Pancreas (tissue), 10 donors: ENCODE data around the gene GRIN3A. TPM values are rescaled to one million over a fixed set of nuclear protein-coding genes. Genes with fewer than 3 reads are reported as not detected.

ENCODE experiments used
- ATAC-seq, 4 donors: fragments of 200-7000 bp; cut with Tn5 transposase; one replicate each; pipeline versions ENCODE4 v1.8.0 to v1.9.1; 2020; ENCODE audit warnings: mild to moderate bottlenecking in 4 of 4, moderate library complexity in 4 of 4
- DNase-seq, 6 donors: peaks; one replicate each; pipeline ENCODE4 v3.0.0-alpha.2; 2020
- FAIRE-seq: peaks from 2 replicates; lab custom pipeline; 2012; peaks lifted over from hg19 to GRCh38; lab: Jason Lieb, UNC
- H3K27ac ChIP-seq, 4 donors: fragments of 200-600 bp; sonication (generic); 1 replicate in 3 of 4; 2 replicates in 1 of 4; pipeline versions ENCODE4 v1.5.0 to v1.8.0; 2020
- H3K27me3 ChIP-seq, 4 donors: fragments of 200-600 bp; one replicate each; pipeline ENCODE4 v1.8.0; 2021
- H3K36me3 ChIP-seq, 3 donors: fragments of 200-600 bp; sonication (generic) in 1 of 3; one replicate each; pipeline versions ENCODE4 v1.5.0 to v1.8.0; 2020 to 2021
- H3K4me1 ChIP-seq, 3 donors: fragments of 200-600 bp; one replicate each; pipeline ENCODE4 v1.8.0; 2021
- H3K4me3 ChIP-seq, 4 donors: fragments of 200-600 bp; sonication (generic) in 2 of 4; one replicate each; pipeline versions ENCODE4 v1.5.0 to v1.8.0; 2020 to 2021
- H3K9me3 ChIP-seq, 4 donors: fragments of 200-600 bp; one replicate each; pipeline ENCODE4 v1.8.0; 2021
- WGBS, 2 donors: extraction: QIAGEN DNeasy Blood & Tissue Kit; methylation state at CpG; one replicate each; pipeline ENCODE4 v1.1.7; 2013; 5-methylcytosine and 5-hydroxymethylcytosine counted together
- intact Hi-C, 3 donors: fragments of 100-400 bp; cut with DNase I; formaldehyde crosslinking; loops; one replicate each; pipeline versions ENCODE4 v1.11.1 to v1.14.2; 2022
- polyA plus RNA-seq, 2 donors: library from polyadenylated mRNA; stranded (reverse); fragments of 200-250 nt; gene quantifications; one replicate each; pipeline ENCODE4 v1.2.3, GENCODE V29; 2013
- total RNA-seq, 6 donors: library from RNA; stranded (reverse); fragmentation: NEBNext Ultra II Directional in 4 of 6; extraction: Animal tissue kit (Norgen Biotek cat#: 25700) in 4 of 6; gene quantifications; one replicate each; pipeline versions ENCODE4 v1.2.1 to v1.2.4, GENCODE V29; 2021 to 2023
- TF ChIP-seq, protein P1 (sequence below), 4 donors: fragments of 200-600 bp; sonication (generic) in 3 of 4; IDR thresholded peaks; one replicate each; pipeline versions ENCODE4 v1.5.0 to v1.8.0; 2021; ENCODE audit warnings: antibody characterized with exemption in 4 of 4
- donor health status: healthy with polysubstance abuse.
- donor health status: DM: no; HTN: no; CAD: no; lungs with moderate emphysema.
- donor health status: DM: no; HTN: no; CAD: no.
- donor health status: control.
- donor health status: control.
- donor health status: Bipolar disorder and iron deficiency.
- donor health status: DM: yes; HTN: yes; CAD: no.
- donor health status: DM: no; HTN: no; CAD: no.
- donor health status: DM: no; HTN: no; CAD: no.
- donor health status: DM: yes; HTN: yes; CAD: no.

Gene GRIN3A
- total and polyA plus RNA-seq, 8 donors, result under 0.01 to 0.09 (median 0.05) TPM; not detected in 2

DNA sequence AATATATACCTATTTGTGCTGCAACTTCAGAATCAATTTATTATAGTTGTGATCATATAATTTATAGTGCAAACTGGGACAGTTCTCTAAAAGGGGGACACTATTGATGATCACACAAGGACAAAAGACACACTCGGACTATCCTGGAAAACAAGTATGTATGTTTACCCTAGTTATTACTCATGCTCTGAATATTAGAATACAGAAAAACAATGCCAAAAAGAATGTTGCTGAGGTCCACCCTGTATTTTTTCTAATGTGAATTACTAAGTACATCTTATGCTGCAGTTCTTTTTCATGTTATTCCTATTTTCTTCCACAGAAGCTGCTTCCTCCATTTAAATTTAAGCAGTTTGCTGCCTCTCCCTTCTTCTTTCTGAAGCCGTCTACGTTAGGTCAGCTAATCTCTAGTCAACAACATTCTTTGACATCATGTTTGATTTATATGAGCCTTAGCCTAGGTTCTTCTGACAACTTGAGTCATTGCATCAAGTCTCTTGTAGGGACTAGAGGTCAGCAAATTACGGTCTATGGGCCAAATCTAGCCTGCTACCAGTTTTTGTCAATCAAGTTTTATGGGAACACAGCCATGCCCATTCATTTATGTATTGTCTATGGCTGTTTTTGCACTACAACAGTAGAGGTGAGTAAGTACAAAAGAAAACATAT lies 103.6 kb downstream of the GRIN3A start:
- no peak overlapping the region for H3K27ac ChIP-seq
- WGBS, 2 donors, result 55 to 57% methylated on average over 4 of the region's 4 CpGs
- H3K4me3 ChIP-seq, result no peak overlapping the region
- intact Hi-C loops, result no loop called here
- H3K9me3 ChIP-seq, result no peaks in the 10 kb centered on the region
- peaks cover 6 to 12% (median 11%) of the 10 kb centered on the region in 3 donors for H3K4me1 ChIP-seq
- FAIRE-seq, result no peak
- DNase-seq, result no peak
- H3K27me3 ChIP-seq, result no peaks in the 10 kb centered on the region
- TF ChIP-seq, protein P1, sequence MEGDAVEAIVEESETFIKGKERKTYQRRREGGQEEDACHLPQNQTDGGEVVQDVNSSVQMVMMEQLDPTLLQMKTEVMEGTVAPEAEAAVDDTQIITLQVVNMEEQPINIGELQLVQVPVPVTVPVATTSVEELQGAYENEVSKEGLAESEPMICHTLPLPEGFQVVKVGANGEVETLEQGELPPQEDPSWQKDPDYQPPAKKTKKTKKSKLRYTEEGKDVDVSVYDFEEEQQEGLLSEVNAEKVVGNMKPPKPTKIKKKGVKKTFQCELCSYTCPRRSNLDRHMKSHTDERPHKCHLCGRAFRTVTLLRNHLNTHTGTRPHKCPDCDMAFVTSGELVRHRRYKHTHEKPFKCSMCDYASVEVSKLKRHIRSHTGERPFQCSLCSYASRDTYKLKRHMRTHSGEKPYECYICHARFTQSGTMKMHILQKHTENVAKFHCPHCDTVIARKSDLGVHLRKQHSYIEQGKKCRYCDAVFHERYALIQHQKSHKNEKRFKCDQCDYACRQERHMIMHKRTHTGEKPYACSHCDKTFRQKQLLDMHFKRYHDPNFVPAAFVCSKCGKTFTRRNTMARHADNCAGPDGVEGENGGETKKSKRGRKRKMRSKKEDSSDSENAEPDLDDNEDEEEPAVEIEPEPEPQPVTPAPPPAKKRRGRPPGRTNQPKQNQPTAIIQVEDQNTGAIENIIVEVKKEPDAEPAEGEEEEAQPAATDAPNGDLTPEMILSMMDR (IDR thresholded peaks at IDR 0.05), result no peak
- no peak for ATAC-seq
- no peaks in the 10 kb centered on the region for H3K36me3 ChIP-seq

DNA sequence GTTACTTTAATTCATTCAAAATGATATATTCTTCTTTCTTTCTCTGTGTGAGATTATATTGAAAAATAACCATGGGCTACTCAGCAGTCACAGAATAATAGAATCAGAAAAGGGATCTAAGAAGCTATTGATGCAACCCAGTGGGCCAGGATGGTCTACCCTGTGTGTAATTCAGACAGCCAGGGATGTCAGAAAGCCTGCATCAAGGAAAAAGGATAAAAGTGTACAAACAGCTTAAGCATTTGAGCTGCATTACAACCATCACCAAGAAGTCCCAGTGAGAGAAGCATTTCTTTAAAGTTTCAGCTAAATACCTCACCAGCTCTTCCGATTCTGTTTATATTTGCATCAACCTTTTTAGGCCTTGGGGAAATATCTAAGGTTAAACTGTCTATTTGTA lies 105.8 kb downstream of the GRIN3A start:
- Histone ChIP-seq H3K9me3 (no peaks in the 10 kb centered on the region), H3K27me3 (no peaks in the 10 kb centered on the region), H3K4me3 (no peak overlapping the region), H3K27ac (no peak overlapping the region), H3K4me1 (peaks cover 0 to 4% (median 2%) of the 10 kb centered on the region in 3 donors), H3K36me3 (no peaks in the 10 kb centered on the region)
- DNase-seq (no peak), FAIRE-seq (no peak), ATAC-seq (no peak)
- TF ChIP-seq, protein P1 (IDR thresholded peaks at IDR 0.05), result no peak
- intact Hi-C loops, result no loop called here
- 90 to 97% methylated on average over 1 of the region's 1 CpG for WGBS, 2 donors

DNA sequence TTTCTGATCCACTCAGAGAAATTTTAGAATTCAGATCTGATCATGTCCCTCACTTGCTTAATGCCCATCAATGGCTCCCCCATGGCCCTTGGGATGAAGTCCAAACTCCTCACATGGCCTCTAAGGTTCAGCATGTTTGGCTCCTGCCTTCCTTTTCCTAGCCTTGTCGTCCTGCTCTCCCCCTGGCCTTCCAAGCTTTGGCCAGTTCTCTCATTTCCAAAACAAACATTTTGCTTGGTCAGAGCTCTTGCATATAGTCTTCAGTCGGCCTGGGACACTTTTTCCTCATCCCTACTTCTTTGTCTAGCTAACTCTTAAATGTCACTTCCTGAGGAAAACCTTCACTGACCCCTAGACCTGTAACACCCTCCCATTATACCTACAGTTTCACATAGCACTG lies 106.6 kb downstream of the GRIN3A start:
- Histone ChIP-seq H3K4me1 (peaks cover 0 to 4% (median 2%) of the 10 kb centered on the region in 3 donors), H3K27ac (no peak overlapping the region), H3K36me3 (no peaks in the 10 kb centered on the region), H3K27me3 (no peaks in the 10 kb centered on the region), H3K9me3 (no peaks in the 10 kb centered on the region), H3K4me3 (no peak overlapping the region)
- 47 to 51% methylated on average over 2 of the region's 2 CpGs for WGBS, 2 donors
- ATAC-seq (no peak), DNase-seq (no peak), FAIRE-seq (no peak)
- intact Hi-C loops, result no loop called here
- TF ChIP-seq, protein P1 (IDR thresholded peaks at IDR 0.05), result no peak

DNA sequence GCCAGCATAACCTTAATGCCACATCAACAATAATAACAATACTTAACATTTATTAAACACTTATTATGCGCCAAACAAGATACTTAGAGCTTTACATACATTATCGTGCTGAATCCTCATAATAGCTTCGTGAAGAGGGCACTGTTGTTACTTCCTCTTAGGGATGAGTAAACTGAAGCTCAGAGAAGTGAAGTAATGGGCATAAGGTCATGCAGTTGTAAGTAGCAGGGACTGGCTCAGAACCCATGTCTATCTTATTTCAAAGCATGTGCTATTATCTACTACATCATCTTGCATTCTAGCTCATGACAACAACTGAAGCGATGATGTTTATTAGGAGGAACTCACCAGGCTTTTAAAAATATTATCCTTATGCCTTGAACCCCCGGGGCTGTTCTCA lies 108.8 kb downstream of the GRIN3A start:
- intact Hi-C loops, result no loop called here
- Histone ChIP-seq H3K36me3 (no peaks in the 10 kb centered on the region), H3K9me3 (no peaks in the 10 kb centered on the region), H3K4me3 (no peak overlapping the region), H3K27ac (no peak overlapping the region), H3K27me3 (no peaks in the 10 kb centered on the region), H3K4me1 (peaks cover 0 to 4% (median 0%) of the 10 kb centered on the region in 3 donors)
- TF ChIP-seq, protein P1 (IDR thresholded peaks at IDR 0.05), result no peak
- ATAC-seq (no peak), DNase-seq (no peak), FAIRE-seq (no peak)
- WGBS, 2 donors, result 73 to 78% methylated on average over 5 of the region's 5 CpGs

DNA sequence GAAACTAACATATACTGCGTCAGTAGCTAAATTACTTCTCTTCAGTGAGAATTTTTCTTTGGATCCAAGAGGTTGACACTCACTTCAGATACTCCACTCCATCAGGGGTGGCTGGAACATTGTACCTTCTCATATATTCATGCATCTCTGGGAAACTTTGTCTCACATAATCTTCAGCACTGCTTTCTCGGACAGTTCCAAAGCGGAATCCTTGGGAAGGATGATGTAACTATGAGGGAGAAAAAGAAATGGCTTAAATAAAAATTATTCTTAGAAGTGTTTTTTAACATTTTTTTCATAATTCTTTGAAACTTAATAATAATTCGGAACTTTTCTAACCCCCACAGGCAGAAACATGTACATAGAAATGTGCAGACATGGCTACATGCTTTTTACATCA lies 110.3 kb downstream of the GRIN3A start:
- TF ChIP-seq, protein P1 (IDR thresholded peaks at IDR 0.05), result no peak
- no peak for FAIRE-seq
- Histone ChIP-seq H3K36me3 (no peaks in the 10 kb centered on the region), H3K4me3 (no peak overlapping the region), H3K27ac (no peak overlapping the region), H3K4me1 (peaks cover 0 to 4% (median 0%) of the 10 kb centered on the region in 3 donors), H3K9me3 (no peaks in the 10 kb centered on the region), H3K27me3 (no peaks in the 10 kb centered on the region)
- no peak for ATAC-seq
- intact Hi-C loops, result no loop called here
- WGBS, 2 donors, result 70 to 72% methylated on average over 4 of the region's 4 CpGs
- no peak for DNase-seq
